Measurements from ENCODE around the gene GPR4. TPM values are rescaled to one million over a fixed set of nuclear protein-coding genes. Genes with fewer than 3 reads are reported as not detected.

Gene GPR4
- total RNA-seq, 1 experiment from 2014 or later, result not detected

DNA sequence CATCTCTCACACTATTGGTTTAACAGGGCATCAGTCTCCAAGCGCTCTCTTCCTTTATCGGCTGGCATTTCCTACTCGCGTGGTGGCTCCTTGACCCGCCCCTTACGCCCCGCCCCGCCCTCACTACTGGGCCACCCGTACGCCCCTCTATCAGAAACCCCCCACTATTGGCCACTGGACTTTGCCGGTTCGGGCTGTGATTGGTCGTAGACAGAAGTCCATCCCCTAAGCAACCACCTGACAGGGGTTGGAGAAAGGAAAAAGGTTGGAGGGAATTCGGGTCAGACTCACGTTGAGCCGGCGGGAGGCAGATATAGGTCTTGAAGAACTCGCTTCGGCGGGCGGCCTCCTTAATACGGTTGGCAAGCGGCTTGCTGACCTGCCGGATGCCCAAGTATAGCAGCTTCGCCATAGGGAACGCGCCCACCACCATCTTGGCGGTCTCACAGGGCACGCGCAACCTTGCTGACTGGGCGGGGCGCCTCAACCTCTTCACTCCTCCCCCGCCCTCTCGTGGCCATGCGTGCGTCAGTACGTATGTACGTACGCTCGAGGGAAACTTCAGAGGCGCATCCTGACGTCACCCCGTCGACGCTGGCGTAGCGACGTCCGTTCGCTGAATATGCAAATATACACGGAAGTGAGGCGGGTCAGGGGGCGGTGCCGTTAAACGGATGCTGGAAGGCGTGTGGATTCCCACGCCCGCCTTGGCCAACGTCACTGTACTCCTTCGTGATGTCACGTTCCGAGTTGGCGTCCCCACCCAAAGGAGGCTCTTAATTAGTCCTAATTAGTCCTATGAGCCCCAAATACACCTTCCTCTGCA lies 17.5 kb downstream of the GPR4 start, which contains the start of gene OPA3:
TSS of gene OPA3 (minus strand) at position 471 of the 826 bp plus-strand sequence. CDS start at position 433, 38 bp downstream.
- no peaks in the 10 kb centered on the region for H3K27me3 ChIP-seq (replicated peaks; ENCODE audit: insufficient read depth, low read depth, low read length, poor library complexity)
- H3K27ac ChIP-seq (ENCODE audit: low read depth, low read length, poor library complexity, severe bottlenecking), result peak within 1 kb of the TSS; percentile 92
- ChIA-PET POLR2A (ENCODE audit: low non-redundant PET) (no interaction called here), CTCF (interaction anchor here (1.0 to 1.2 kb wide), 2 partner anchors 22 to 26 kb away, joined by 3 read pairs; no protein-coding TSS in a partner anchor)
- BruUV-seq (replicated peaks), result no TSS peak
- intact Hi-C loops (cut with micrococcal nuclease; ENCODE audit: unreplicated experiment), result loop anchor here (1.0 kb wide), 1 partner anchor 87 kb away; the partner anchor contains the start of gene RTN2
- no peaks in the 10 kb centered on the region for H3K4me1 ChIP-seq (ENCODE audit: insufficient read depth, low read length, poor library complexity, severe bottlenecking)
- H3K4me3 ChIP-seq (ENCODE audit: low read depth, low read length, poor library complexity, severe bottlenecking), result peak within 1 kb of the TSS; percentile 63
- no peak for TF ChIP-seq EZH2 (IDR thresholded peaks at IDR 0.05; ENCODE audit: borderline replicate concordance, low read depth, low read length, poor library complexity, severe bottlenecking)
- TF ChIP-seq, protein P1, sequence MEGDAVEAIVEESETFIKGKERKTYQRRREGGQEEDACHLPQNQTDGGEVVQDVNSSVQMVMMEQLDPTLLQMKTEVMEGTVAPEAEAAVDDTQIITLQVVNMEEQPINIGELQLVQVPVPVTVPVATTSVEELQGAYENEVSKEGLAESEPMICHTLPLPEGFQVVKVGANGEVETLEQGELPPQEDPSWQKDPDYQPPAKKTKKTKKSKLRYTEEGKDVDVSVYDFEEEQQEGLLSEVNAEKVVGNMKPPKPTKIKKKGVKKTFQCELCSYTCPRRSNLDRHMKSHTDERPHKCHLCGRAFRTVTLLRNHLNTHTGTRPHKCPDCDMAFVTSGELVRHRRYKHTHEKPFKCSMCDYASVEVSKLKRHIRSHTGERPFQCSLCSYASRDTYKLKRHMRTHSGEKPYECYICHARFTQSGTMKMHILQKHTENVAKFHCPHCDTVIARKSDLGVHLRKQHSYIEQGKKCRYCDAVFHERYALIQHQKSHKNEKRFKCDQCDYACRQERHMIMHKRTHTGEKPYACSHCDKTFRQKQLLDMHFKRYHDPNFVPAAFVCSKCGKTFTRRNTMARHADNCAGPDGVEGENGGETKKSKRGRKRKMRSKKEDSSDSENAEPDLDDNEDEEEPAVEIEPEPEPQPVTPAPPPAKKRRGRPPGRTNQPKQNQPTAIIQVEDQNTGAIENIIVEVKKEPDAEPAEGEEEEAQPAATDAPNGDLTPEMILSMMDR (conservative IDR thresholded peaks at IDR 0.05; ENCODE audit: low read depth, low read length), result no peak
- DNase-seq (ENCODE audit: low spot score), result peak; percentile 100
- no peaks in the 10 kb centered on the region for H3K36me3 ChIP-seq (ENCODE audit: insufficient read depth, low read length, poor library complexity, severe bottlenecking)
- no peaks in the 10 kb centered on the region for H3K9me3 ChIP-seq (ENCODE audit: low read depth, low read length, poor library complexity, severe bottlenecking)

DNA sequence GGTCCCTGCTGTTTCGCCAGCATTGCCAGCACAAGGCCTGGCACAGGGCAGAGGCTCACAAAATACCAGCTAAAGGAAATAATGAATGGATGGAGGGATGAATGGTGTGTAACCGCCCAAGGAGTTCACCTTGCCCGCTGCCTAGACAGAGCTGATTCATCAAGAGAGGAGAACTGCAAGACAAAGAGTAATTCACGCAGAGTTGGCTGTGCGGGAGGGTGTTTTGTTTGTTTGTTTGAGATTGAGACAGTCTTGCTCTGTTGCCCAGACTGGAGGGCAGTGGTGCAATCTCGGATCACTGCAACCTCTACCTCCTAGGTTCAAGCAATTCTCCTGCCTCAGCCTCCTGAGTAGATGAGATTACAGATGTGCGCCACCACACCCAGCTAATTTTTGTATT lies 20.4 kb downstream of the GPR4 start:
- no peak overlapping the region for H3K4me3 ChIP-seq (ENCODE audit: low read depth, low read length, poor library complexity, severe bottlenecking)
- intact Hi-C loops (cut with micrococcal nuclease; ENCODE audit: unreplicated experiment), result no loop called here
- H3K9me3 ChIP-seq (ENCODE audit: low read depth, low read length, poor library complexity, severe bottlenecking), result no peaks in the 10 kb centered on the region
- BruUV-seq (replicated peaks), result no TSS peak
- POLR2A ChIA-PET (ENCODE audit: low non-redundant PET), result no interaction called here
- CTCF ChIA-PET, result no interaction called here
- DNase-seq (ENCODE audit: low spot score), result no peak
- TF ChIP-seq EZH2 (IDR thresholded peaks at IDR 0.05; ENCODE audit: borderline replicate concordance, low read depth, low read length, poor library complexity, severe bottlenecking), result no peak
- TF ChIP-seq, protein P1 (conservative IDR thresholded peaks at IDR 0.05; ENCODE audit: low read depth, low read length), result no peak
- no peak overlapping the region for H3K27ac ChIP-seq (ENCODE audit: low read depth, low read length, poor library complexity, severe bottlenecking)
- H3K4me1 ChIP-seq (ENCODE audit: insufficient read depth, low read length, poor library complexity, severe bottlenecking), result no peaks in the 10 kb centered on the region
- H3K36me3 ChIP-seq (ENCODE audit: insufficient read depth, low read length, poor library complexity, severe bottlenecking), result no peaks in the 10 kb centered on the region
- no peaks in the 10 kb centered on the region for H3K27me3 ChIP-seq (replicated peaks; ENCODE audit: insufficient read depth, low read depth, low read length, poor library complexity)

- Histone ChIP-seq H3K27ac (ENCODE audit: low read depth, low read length, poor library complexity, severe bottlenecking) (no peak overlapping the region), H3K9me3 (ENCODE audit: low read depth, low read length, poor library complexity, severe bottlenecking) (no peaks in the 10 kb centered on the region), H3K4me3 (ENCODE audit: low read depth, low read length, poor library complexity, severe bottlenecking) (no peak overlapping the region), H3K4me1 (ENCODE audit: insufficient read depth, low read length, poor library complexity, severe bottlenecking) (no peaks in the 10 kb centered on the region), H3K27me3 (replicated peaks; ENCODE audit: insufficient read depth, low read depth, low read length, poor library complexity) (no peaks in the 10 kb centered on the region), H3K36me3 (ENCODE audit: insufficient read depth, low read length, poor library complexity, severe bottlenecking) (no peaks in the 10 kb centered on the region)
- DNase-seq (ENCODE audit: low spot score), result no peak
- BruUV-seq (replicated peaks), result no TSS peak
- TF ChIP-seq, protein P1 (conservative IDR thresholded peaks at IDR 0.05; ENCODE audit: low read depth, low read length), result no peak
- TF ChIP-seq EZH2 (IDR thresholded peaks at IDR 0.05; ENCODE audit: borderline replicate concordance, low read depth, low read length, poor library complexity, severe bottlenecking), result no peak
- ChIA-PET POLR2A (ENCODE audit: low non-redundant PET) (no interaction called here), CTCF (no interaction called here)
- intact Hi-C loops (cut with micrococcal nuclease; ENCODE audit: unreplicated experiment), result no loop called here
Measured at GRCh38 chr19:45578861-45579260, 23.2 kb downstream of the GPR4 start.

Data from A673 (cell line).